Activated CD8-positive, alpha-beta memory T cell treated with anti-CD3 and anti-CD28 coated beads, Interleukin-2, amount 50 U/mL, for 24 hours (primary cell): Measurements from ENCODE around the gene DESI1.
"Not testable (repeated sequence)": the region's sequence is repeated elsewhere in the genome, so short reads cannot be mapped to it uniquely, and the experiment has no call there.

ENCODE experiments used
- DNase-seq: peaks from one replicate; pipeline ENCODE4 v3.0.0-alpha.2; 2020; ENCODE audit errors: extremely low read depth

DESI1 gene

GRCh38 chr22:41620589-41621098 lies at the start of gene DESI1:
Gene DESI1 (minus strand): TSS chr22:41621043. CDS start chr22:41620839, 204 bp downstream.
- no peak for DNase-seq

- no peak for DNase-seq
These were observed 48.4 kb upstream of the DESI1 start for GRCh38 chr22:41668971-41669911.

GRCh38 chr22:41664951-41665350 lies 44.1 kb upstream of the DESI1 start:
- DNase-seq, result no peak

- DNase-seq, result no peak
These were observed 43.6 kb upstream of the DESI1 start for GRCh38 chr22:41664490-41664889.

- not testable (repeated sequence) for DNase-seq
These were observed 42.8 kb upstream of the DESI1 start for GRCh38 chr22:41663594-41663993.

GRCh38 chr22:41661713-41662112 lies 40.9 kb upstream of the DESI1 start:
- no peak for DNase-seq

- no peak for DNase-seq
These were observed 40.2 kb upstream of the DESI1 start for GRCh38 chr22:41661088-41661487.

- DNase-seq, result no peak
These were observed 39.6 kb upstream of the DESI1 start for GRCh38 chr22:41660416-41660815.

- no peak for DNase-seq
These were observed 39.1 kb upstream of the DESI1 start for GRCh38 chr22:41659941-41660340.

- no peak for DNase-seq
These were observed 38.0 kb upstream of the DESI1 start for GRCh38 chr22:41658869-41659268.

- no peak for DNase-seq
These were observed 36.9 kb upstream of the DESI1 start for GRCh38 chr22:41657709-41658108.

GRCh38 chr22:41656556-41656955 lies 35.7 kb upstream of the DESI1 start:
- DNase-seq, result no peak

GRCh38 chr22:41654322-41654721 lies 33.5 kb upstream of the DESI1 start:
- DNase-seq, result no peak

GRCh38 chr22:41650821-41651220 lies 30.0 kb upstream of the DESI1 start:
- DNase-seq, result no peak

- DNase-seq, result no peak
These were observed 29.4 kb upstream of the DESI1 start for GRCh38 chr22:41650229-41650628.

- DNase-seq, result no peak
These were observed 27.6 kb upstream of the DESI1 start for GRCh38 chr22:41648432-41648831.

GRCh38 chr22:41647771-41648170 lies 26.9 kb upstream of the DESI1 start:
- no peak for DNase-seq

- no peak for DNase-seq
These were observed 21.7 kb upstream of the DESI1 start for GRCh38 chr22:41642331-41643110.

GRCh38 chr22:41641854-41642253 lies 21.0 kb upstream of the DESI1 start:
- DNase-seq, result no peak

GRCh38 chr22:41638748-41639147 lies 17.9 kb upstream of the DESI1 start:
- DNase-seq, result no peak

GRCh38 chr22:41638124-41638523 lies 17.3 kb upstream of the DESI1 start:
- DNase-seq, result no peak

- DNase-seq, result not testable (repeated sequence)
These were observed 16.8 kb upstream of the DESI1 start for GRCh38 chr22:41637623-41638022.

GRCh38 chr22:41636467-41636866 lies 15.6 kb upstream of the DESI1 start:
- no peak for DNase-seq
